HepG2 (cell line): Measurements from ENCODE around the gene PPM1H.

Experiments used
- CBX1 ChIP-seq: IDR thresholded peaks from one replicate; pipeline ENCODE4 v1.6.1; 2016; ENCODE audit warnings: antibody characterized with exemption, low read depth
- FOXJ3 ChIP-seq: sonication (generic); formaldehyde crosslinking; IDR thresholded peaks from 2 replicates; pipeline ENCODE4 v1.4.0; 2020; ENCODE audit warnings: missing genetic modification reagents, mild to moderate bottlenecking, borderline replicate concordance
- POLR2A ChIP-seq, 2 experiments: IDR thresholded peaks; 2 replicates each; pipeline ENCODE4 v1.6.1; 2011; ENCODE audit warnings: low read depth in 2 of 2, low read length in 2 of 2, mild to moderate bottlenecking in 1 of 2, moderate library complexity in 1 of 2; ENCODE audit not compliant: insufficient read depth in 1 of 2
- POLR2AphosphoS5 ChIP-seq: IDR thresholded peaks from 2 replicates; pipeline ENCODE4 v1.6.1; 2012; ENCODE audit warnings: low read depth, low read length
- YY1 ChIP-seq: IDR thresholded peaks from 2 replicates; pipeline ENCODE4 v1.6.1; 2011; ENCODE audit warnings: low read length, low read depth, moderate library complexity, mild to moderate bottlenecking; ENCODE audit not compliant: insufficient read depth, insufficient replicate concordance
- ZNF333 ChIP-seq: sonication (generic); formaldehyde crosslinking; IDR thresholded peaks from 2 replicates; pipeline ENCODE4 v1.4.0; 2020; ENCODE audit warnings: mild to moderate bottlenecking, missing genetic modification reagents, borderline replicate concordance

- TF ChIP-seq POLR2A (IDR thresholded peaks at IDR 0.05; ENCODE audit: insufficient read depth in 1 of 2, low read depth in 2 of 2, low read length in 2 of 2) (no peak), FOXJ3 (CRISPR knock-in tag) (no peak), ZNF333 (CRISPR knock-in tag) (no peak), YY1 (no peak), CBX1 (no peak), POLR2AphosphoS5 (no peak)
These were observed 285.4 kb downstream of the PPM1H start for GRCh38 chr12:62649412-62650138.
